Cardiac atrium fibroblast (primary cell): Measurements from ENCODE around the gene ZNF417. TPM values are rescaled to one million over a fixed set of nuclear protein-coding genes. Genes with fewer than 3 reads are reported as not detected.

ENCODE experiments used
- total RNA-seq: library from RNA; depleted of rRNA; stranded (reverse); fragments of >200 nt; gene quantifications from 2 replicates; pipeline ENCODE4 v1.2.3, GENCODE V29; 2015

The ZNF417 gene
- total RNA-seq = 6.0 and 6.1 TPM in 2 replicates

DNA sequence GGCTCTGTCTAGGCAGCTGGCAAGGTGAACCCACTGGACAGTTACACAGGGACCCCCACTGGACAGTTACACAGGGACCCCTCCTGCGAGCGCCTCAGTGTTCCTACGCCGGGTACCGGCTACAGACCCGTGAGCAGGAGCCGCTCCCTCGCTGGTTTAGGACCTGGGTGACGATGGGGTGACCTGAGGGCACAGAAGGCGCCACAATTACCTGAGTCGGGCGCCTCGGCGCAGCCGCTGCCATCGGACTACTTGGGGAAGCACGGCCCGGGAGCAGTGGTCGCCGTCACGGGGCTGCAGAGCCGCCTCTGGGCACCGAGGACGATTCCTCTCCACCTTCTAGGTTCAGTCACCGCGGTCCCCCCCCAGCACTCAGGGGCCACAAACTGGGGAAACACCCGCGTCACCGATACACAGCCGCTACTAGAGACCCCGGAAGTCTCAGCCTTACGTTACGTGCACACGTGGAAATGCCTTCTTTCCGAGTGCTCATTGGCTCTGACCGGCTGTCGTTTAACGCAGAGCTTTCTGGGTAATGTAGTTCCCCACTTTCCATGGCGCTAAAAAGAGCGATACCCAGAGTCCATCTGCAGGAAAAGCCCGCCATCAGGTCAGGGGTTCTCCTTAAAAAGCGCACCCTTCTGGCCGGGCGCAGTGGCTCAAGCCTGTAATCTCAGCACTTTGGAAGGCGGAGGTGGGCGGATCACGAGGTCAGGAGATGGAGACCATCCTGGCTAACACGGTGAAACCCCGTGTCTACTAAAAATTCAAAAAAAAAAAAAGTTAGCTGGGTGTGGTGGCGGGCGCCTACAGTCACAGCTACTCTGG is at the start of gene ZNF417:
TSS of gene ZNF417 (minus strand) at position 425 of the 828 bp plus-strand sequence. CDS start at position 244, 181 bp downstream.

DNA sequence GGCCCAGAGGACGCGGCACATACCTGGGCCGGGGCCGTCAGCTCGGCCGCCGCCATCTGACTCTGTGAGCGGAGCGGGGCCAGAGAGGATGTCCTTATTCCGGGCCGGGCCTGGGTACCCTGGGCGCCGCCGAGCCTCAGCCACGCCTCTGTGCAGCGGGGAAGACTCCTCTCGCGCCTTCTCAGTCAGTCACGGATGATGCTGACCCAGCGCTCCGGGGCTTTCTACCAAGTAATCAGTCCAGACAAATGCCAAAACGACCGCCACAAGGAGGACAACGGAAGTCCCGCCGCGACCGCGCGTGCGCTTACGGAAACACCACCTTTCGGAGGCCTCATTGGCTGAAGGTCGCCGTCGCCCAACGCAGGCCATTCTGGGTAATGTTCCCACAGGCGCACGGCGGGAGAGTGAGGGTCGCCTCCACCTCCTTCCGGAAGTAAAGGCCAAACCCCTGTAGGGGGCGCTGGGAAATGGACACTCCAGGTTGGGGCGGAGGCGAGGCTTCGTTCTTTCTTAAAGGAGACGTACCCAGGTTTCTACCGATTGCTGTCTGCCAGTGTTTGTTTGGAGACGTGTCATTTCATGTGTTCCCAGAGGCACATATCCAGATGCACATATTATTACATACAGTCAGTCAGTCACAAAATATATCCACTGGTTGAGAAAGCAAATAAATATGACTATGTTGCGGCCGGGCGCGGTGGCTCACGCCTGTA is 31.2 kb upstream of the ZNF417 start, which contains the start of gene ZNF256:
TSS of gene ZNF256 (minus strand) at position 288 of the 716 bp plus-strand sequence. CDS start at position 56, 232 bp downstream.

DNA sequence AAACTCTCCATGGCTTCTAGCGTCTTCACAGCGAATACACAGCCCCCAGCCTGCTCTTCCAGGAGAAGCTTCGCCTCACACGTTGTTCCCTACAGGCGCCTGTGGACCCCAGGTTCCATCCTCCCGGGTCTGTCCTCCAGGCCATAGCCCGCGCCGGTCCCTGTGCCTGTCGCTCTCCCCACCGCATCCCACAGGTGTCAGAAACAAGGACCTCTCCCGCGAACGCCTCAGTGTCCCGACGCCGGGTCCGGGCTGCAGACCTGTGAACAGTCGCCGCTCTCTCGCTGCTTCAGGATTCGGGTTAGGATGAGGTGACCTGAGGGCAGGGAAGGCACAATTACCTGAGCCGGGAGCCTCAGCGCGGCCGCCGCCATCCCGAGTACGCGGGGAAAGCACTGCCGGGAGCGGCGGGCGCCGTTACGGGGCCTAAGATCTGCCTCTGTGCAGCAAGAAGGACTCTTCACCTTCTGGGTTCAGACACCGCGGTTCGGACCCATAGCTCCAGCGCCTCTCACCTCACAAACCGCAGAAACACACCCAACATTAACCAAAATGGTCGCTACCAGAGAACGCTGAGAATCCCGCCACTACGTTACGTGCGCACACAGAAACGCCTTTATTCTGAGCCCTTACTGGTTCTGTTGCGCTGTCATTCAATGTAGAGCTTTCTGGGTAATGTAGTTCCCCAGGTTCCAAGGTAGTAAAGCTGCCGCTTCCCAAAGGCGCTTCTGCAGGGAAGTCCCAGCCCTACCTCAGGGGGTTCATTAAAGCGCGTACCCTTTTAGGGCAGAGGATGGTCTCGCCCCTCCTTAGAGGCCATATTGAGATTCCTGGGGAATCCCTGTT is 18.7 kb upstream of the ZNF417 start, which contains the start of gene ZNF418:
TSS of gene ZNF418 (minus strand) at position 583 of the 846 bp plus-strand sequence. CDS start 1,580 bp downstream, outside the sequence.

DNA sequence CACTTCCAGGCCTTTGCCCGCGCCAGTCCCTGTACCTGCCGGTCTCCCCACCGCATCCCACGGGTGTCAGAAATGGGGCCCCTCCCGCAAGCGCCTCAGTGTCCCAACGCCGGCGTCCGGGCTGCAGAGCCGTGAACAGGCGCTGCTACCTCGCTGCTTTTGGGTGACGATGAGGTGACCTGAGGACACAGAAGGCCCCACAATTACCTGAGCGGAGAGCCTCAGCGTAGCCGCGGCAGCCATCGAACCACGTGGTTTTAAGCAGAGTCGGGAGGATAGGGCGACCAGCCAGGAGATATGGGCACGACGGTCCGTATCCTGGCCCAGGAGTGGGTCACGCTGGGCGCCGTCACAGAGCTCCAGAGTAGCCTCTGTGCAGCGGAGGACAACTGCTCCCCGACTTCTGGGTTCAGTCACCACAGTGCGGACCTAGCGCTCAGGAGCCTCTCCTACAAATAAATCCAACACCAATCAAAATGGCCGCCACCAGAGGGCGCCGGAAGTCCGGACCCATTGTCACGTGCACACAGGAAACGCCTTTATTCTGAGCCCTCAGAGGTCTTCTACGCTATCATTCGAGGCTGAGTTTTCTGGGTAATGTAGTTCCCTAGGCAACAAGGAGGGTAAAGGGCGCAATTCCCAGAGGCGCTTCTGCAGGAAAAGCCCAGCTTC is 27.7 kb downstream of the ZNF417 start, which contains the start of gene ZNF814:
TSS of gene ZNF814 (minus strand) at position 478 of the 672 bp plus-strand sequence. CDS start at position 243, 235 bp downstream.

Other genes with a start within 250 kb of the ZNF417 start
- gene ZSCAN4, start 247.7 kb downstream of the ZNF417 start, total RNA-seq = not detected in 2 replicates
- gene ZNF551, start 234.6 kb downstream of the ZNF417 start, total RNA-seq = 5.2 and 6.8 TPM in 2 replicates
- 2.0 and 2.6 TPM in 2 replicates for gene ZNF154, start 207.4 kb downstream of the ZNF417 start, total RNA-seq
- gene ZNF671, start 189.0 kb downstream of the ZNF417 start, total RNA-seq = 7.8 and 7.9 TPM in 2 replicates
- 5.8 TPM in 2 replicates for gene ZNF776, start 169.8 kb downstream of the ZNF417 start, total RNA-seq
- gene ZNF586, start 146.9 kb downstream of the ZNF417 start, total RNA-seq = 11.4 and 11.5 TPM in 2 replicates
- gene ZNF552, start 101.7 kb downstream of the ZNF417 start, total RNA-seq = 1.6 and 3.6 TPM in 2 replicates
- gene ZNF587B, start 86.3 kb downstream of the ZNF417 start, total RNA-seq = 11.5 and 15.5 TPM in 2 replicates
- 8.9 and 16.8 TPM in 2 replicates for gene ZNF587, start 66.7 kb downstream of the ZNF417 start, total RNA-seq
- 4.0 and 14.3 TPM in 2 replicates for gene ZNF814, start 27.6 kb downstream of the ZNF417 start, total RNA-seq
- 1.3 and 1.6 TPM in 2 replicates for gene ZNF418, start 18.8 kb upstream of the ZNF417 start, total RNA-seq
- 1.5 and 6.3 TPM in 2 replicates for gene ZNF256, start 31.1 kb upstream of the ZNF417 start, total RNA-seq
- gene C19orf18, start 57.9 kb upstream of the ZNF417 start, total RNA-seq = not detected in 2 replicates
- gene ZNF606, start 86.2 kb upstream of the ZNF417 start, total RNA-seq = 4.9 and 25.6 TPM in 2 replicates
- gene ZSCAN1, start 117.4 kb upstream of the ZNF417 start, total RNA-seq = 0.54 TPM in 1 of 2 replicates, not detected in the other
- gene ZNF135, start 142.7 kb upstream of the ZNF417 start, total RNA-seq = 2.7 and 2.9 TPM in 2 replicates
- 27.4 and 33.0 TPM in 2 replicates for gene ZSCAN18, start 181.6 kb upstream of the ZNF417 start, total RNA-seq
- gene ZNF329, start 234.2 kb upstream of the ZNF417 start, total RNA-seq = 8.6 and 12.1 TPM in 2 replicates